Inflammatory macrophage treated with lipopolysaccharide for 1 hour (primary cell): ENCODE measurements around the gene SMIM9.
A peak's percentile ranks its signal among the peaks of the same experiment; 100 is the strongest.

ENCODE experiments used
- DNase-seq, 2 donors: peaks; one replicate each; pipeline ENCODE4 v3.0.0-alpha.2; 2020 to 2022

The SMIM9 gene

DNA sequence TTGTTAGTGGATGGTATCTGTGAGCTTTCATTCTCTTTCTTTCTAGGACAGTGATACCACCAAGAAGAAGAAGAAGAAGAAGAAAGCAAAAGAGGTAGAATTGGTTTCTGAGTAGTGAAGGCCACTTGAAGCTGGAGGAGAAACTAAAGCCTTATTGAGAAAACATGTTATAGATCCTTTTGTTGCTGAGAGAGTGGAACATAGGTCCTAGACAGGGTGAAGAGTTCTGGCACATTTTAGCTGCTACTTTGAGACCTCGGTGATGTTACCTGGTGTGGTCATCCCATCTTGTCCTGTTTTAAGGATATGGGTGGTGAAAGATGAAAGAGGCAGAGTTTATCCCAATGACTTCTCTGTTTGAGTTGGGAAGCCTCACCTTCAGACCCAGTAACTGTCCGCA, 57.7 kb downstream of the SMIM9 start:
- DNase-seq: no peak

- peak; percentile 60 to 81 for DNase-seq
Measured at GRCh38 chrX:154775419-154776349, 58.8 kb downstream of the SMIM9 start.

- no peak for DNase-seq
Measured at GRCh38 chrX:154774622-154775021, 59.8 kb downstream of the SMIM9 start.
